HL-60 (cell line): Measurements from ENCODE around the gene GDPD4.

Experiments
- GABPA ChIP-seq: IDR thresholded peaks from 2 replicates; pipeline ENCODE4 v1.6.1; 2012; ENCODE audit warnings: low read depth
- POLR2AphosphoS5 ChIP-seq: IDR thresholded peaks from 2 replicates; pipeline ENCODE4 v1.6.1; 2012; ENCODE audit warnings: low read depth
- SPI1 ChIP-seq: IDR thresholded peaks from 2 replicates; pipeline ENCODE4 v1.6.1; 2012; ENCODE audit warnings: low read depth, mild to moderate bottlenecking, borderline replicate concordance
- TF ChIP-seq, protein P1 (sequence below): IDR thresholded peaks from one replicate; pipeline ENCODE4 v1.5.1; 2011; ENCODE audit warnings: low read length, control low read depth, inconsistent platforms; ENCODE audit not compliant: insufficient read depth
- TF ChIP-seq, protein P2 (sequence below): IDR thresholded peaks from 2 replicates; pipeline ENCODE4 v1.6.1; 2012; ENCODE audit warnings: low read depth; ENCODE audit not compliant: insufficient replicate concordance

DNA sequence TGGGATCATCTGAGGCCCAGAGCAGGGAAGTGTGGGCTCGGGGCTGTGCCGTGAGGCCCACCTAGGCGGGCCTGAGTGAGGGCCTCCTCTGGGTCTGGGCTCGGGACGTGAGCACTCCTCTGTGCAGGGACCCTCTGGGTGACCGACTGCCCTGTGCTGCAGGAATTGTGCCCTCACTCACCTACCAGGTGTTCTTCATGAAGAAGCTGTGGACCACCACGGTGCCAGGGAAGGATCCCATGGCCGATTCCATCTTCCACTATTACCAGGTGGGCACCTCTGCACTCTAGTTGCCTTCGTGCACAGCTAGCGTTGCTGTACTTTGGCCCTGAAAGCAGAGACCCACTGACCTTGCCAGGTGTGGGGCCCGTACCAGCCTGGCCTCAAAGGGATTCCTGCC, 93.0 kb downstream of the GDPD4 start:
- TF ChIP-seq, protein P1, sequence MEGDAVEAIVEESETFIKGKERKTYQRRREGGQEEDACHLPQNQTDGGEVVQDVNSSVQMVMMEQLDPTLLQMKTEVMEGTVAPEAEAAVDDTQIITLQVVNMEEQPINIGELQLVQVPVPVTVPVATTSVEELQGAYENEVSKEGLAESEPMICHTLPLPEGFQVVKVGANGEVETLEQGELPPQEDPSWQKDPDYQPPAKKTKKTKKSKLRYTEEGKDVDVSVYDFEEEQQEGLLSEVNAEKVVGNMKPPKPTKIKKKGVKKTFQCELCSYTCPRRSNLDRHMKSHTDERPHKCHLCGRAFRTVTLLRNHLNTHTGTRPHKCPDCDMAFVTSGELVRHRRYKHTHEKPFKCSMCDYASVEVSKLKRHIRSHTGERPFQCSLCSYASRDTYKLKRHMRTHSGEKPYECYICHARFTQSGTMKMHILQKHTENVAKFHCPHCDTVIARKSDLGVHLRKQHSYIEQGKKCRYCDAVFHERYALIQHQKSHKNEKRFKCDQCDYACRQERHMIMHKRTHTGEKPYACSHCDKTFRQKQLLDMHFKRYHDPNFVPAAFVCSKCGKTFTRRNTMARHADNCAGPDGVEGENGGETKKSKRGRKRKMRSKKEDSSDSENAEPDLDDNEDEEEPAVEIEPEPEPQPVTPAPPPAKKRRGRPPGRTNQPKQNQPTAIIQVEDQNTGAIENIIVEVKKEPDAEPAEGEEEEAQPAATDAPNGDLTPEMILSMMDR, result no peak
- TF ChIP-seq POLR2AphosphoS5 (no peak), SPI1 (no peak), GABPA (no peak)
- TF ChIP-seq, protein P2, sequence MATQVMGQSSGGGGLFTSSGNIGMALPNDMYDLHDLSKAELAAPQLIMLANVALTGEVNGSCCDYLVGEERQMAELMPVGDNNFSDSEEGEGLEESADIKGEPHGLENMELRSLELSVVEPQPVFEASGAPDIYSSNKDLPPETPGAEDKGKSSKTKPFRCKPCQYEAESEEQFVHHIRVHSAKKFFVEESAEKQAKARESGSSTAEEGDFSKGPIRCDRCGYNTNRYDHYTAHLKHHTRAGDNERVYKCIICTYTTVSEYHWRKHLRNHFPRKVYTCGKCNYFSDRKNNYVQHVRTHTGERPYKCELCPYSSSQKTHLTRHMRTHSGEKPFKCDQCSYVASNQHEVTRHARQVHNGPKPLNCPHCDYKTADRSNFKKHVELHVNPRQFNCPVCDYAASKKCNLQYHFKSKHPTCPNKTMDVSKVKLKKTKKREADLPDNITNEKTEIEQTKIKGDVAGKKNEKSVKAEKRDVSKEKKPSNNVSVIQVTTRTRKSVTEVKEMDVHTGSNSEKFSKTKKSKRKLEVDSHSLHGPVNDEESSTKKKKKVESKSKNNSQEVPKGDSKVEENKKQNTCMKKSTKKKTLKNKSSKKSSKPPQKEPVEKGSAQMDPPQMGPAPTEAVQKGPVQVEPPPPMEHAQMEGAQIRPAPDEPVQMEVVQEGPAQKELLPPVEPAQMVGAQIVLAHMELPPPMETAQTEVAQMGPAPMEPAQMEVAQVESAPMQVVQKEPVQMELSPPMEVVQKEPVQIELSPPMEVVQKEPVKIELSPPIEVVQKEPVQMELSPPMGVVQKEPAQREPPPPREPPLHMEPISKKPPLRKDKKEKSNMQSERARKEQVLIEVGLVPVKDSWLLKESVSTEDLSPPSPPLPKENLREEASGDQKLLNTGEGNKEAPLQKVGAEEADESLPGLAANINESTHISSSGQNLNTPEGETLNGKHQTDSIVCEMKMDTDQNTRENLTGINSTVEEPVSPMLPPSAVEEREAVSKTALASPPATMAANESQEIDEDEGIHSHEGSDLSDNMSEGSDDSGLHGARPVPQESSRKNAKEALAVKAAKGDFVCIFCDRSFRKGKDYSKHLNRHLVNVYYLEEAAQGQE, result no peak
